Loucy (cell line): ENCODE data around the gene GALNT18.

ENCODE experiments used
- H2AFZ ChIP-seq: fragments of 200-600 bp; sonication (generic); 2 replicates; pipeline ENCODE4 v1.6.0; 2016; ENCODE audit warnings: antibody characterized with exemption, mild to moderate bottlenecking, low read length, moderate library complexity
- H3F3A ChIP-seq: fragments of 200-600 bp; 2 replicates; pipeline ENCODE4 v1.6.0; 2016; ENCODE audit warnings: antibody characterized with exemption, low read depth, mild to moderate bottlenecking
- H3K27me3 ChIP-seq: fragments of 200-600 bp; sonication (generic); 2 replicates; pipeline ENCODE4 v1.6.1; 2014; ENCODE audit warnings: low read length, mild to moderate bottlenecking; ENCODE audit not compliant: insufficient read depth, poor library complexity, severe bottlenecking
- H3K36me3 ChIP-seq: fragments of 200-600 bp; sonication (generic); 2 replicates; pipeline ENCODE4 v1.6.1; 2016; ENCODE audit warnings: low read length; ENCODE audit not compliant: insufficient read depth
- H3K4me1 ChIP-seq: fragments of 200-600 bp; sonication (generic); 2 replicates; pipeline ENCODE4 v1.5.1; 2014; ENCODE audit warnings: low read length, mild to moderate bottlenecking; ENCODE audit not compliant: insufficient read depth, poor library complexity, severe bottlenecking
- H3K4me2 ChIP-seq: fragments of 200-600 bp; sonication (generic); 2 replicates; pipeline ENCODE4 v1.6.0; 2014; ENCODE audit warnings: antibody characterized with exemption, low read length, low read depth, mild to moderate bottlenecking; ENCODE audit not compliant: poor library complexity, severe bottlenecking
- H3K4me3 ChIP-seq: fragments of 200-600 bp; sonication (generic); 2 replicates; pipeline ENCODE4 v1.5.1; 2014; ENCODE audit warnings: low read length, mild to moderate bottlenecking, mixed read lengths; ENCODE audit not compliant: poor library complexity, severe bottlenecking
- H3K79me2 ChIP-seq: fragments of 200-600 bp; sonication (generic); 2 replicates; pipeline ENCODE4 v1.6.1; 2014; ENCODE audit warnings: low read length; ENCODE audit not compliant: insufficient read depth
- H3K9ac ChIP-seq: fragments of 200-600 bp; sonication (generic); 2 replicates; pipeline ENCODE4 v1.6.0; 2014; ENCODE audit warnings: mild to moderate bottlenecking, low read depth, low read length, moderate library complexity; ENCODE audit not compliant: poor library complexity, severe bottlenecking
- H3K9me2 ChIP-seq: fragments of 200-600 bp; sonication (generic); replicated peaks from 2 replicates; pipeline ENCODE4 v1.6.1; 2016; ENCODE audit warnings: low read depth, low read length, mixed read lengths
- H3K9me3 ChIP-seq: fragments of 200-600 bp; sonication (generic); 2 replicates; pipeline ENCODE4 v1.6.1; 2014; ENCODE audit warnings: mild to moderate bottlenecking, antibody characterized with exemption, low read length, low read depth; ENCODE audit not compliant: insufficient read depth
- H4K20me1 ChIP-seq: fragments of 200-600 bp; sonication (generic); 2 replicates; pipeline ENCODE4 v1.6.0; 2014; ENCODE audit warnings: antibody characterized with exemption, low read length, mild to moderate bottlenecking; ENCODE audit not compliant: insufficient read depth, poor library complexity, severe bottlenecking
- EZH2phosphoT487 ChIP-seq: fragments of 200-600 bp; IDR thresholded peaks from 2 replicates; pipeline ENCODE4 v1.6.1; 2018; ENCODE audit warnings: antibody characterized with exemption, mild to moderate bottlenecking, moderate library complexity, borderline replicate concordance
- TF ChIP-seq, protein P1 (sequence below): fragments of 200-600 bp; sonication (generic); conservative IDR thresholded peaks from 2 replicates; pipeline ENCODE4 v1.5.1; 2014; ENCODE audit warnings: mild to moderate bottlenecking, antibody characterized with exemption, low read length

The GALNT18 gene

DNA sequence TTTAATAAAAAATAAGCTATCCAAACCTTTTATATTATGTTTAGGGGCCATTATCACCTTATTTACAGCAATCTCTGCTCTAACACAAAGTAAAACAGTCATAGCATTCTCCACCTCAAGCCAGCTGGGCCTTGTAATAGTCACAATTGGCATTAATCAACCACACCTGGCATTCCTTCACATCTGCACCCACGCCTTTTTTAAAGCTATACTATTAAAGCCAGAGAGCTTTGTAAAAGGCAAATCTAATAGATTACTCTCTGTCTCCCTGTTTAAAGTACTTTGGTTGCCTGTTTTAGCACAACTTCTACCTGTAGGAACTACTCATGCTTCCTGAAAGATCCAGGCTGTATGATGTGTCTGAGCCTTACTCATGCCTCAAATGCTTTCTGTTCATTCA is 381.8 kb downstream of the GALNT18 start:
- no peaks in the 10 kb centered on the region for H3F3A ChIP-seq
- H3K9me2 ChIP-seq = no peaks in the 10 kb centered on the region
- no peak overlapping the region for H3K4me3 ChIP-seq
- no peak overlapping the region for H3K9ac ChIP-seq
- H3K4me2 ChIP-seq = no peak overlapping the region
- H3K79me2 ChIP-seq = no peaks in the 10 kb centered on the region
- H3K4me1 ChIP-seq = no peaks in the 10 kb centered on the region
- H3K9me3 ChIP-seq = no peaks in the 10 kb centered on the region
- no peaks in the 10 kb centered on the region for H4K20me1 ChIP-seq
- no peaks in the 10 kb centered on the region for H3K27me3 ChIP-seq
- H2AFZ ChIP-seq = no peak overlapping the region
- H3K36me3 ChIP-seq = no peaks in the 10 kb centered on the region
- no peak for TF ChIP-seq EZH2phosphoT487
- TF ChIP-seq, protein P1, sequence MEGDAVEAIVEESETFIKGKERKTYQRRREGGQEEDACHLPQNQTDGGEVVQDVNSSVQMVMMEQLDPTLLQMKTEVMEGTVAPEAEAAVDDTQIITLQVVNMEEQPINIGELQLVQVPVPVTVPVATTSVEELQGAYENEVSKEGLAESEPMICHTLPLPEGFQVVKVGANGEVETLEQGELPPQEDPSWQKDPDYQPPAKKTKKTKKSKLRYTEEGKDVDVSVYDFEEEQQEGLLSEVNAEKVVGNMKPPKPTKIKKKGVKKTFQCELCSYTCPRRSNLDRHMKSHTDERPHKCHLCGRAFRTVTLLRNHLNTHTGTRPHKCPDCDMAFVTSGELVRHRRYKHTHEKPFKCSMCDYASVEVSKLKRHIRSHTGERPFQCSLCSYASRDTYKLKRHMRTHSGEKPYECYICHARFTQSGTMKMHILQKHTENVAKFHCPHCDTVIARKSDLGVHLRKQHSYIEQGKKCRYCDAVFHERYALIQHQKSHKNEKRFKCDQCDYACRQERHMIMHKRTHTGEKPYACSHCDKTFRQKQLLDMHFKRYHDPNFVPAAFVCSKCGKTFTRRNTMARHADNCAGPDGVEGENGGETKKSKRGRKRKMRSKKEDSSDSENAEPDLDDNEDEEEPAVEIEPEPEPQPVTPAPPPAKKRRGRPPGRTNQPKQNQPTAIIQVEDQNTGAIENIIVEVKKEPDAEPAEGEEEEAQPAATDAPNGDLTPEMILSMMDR = no peak

GRCh38 chr11:11237070-11237832 is 384.6 kb downstream of the GALNT18 start:
- H3K4me1 ChIP-seq = no peaks in the 10 kb centered on the region
- H3F3A ChIP-seq = no peaks in the 10 kb centered on the region
- no peak overlapping the region for H3K4me2 ChIP-seq
- H3K9ac ChIP-seq = no peak overlapping the region
- no peaks in the 10 kb centered on the region for H3K9me3 ChIP-seq
- no peaks in the 10 kb centered on the region for H3K27me3 ChIP-seq
- H3K36me3 ChIP-seq = no peaks in the 10 kb centered on the region
- TF ChIP-seq EZH2phosphoT487 = no peak
- TF ChIP-seq, protein P1 = no peak
- no peaks in the 10 kb centered on the region for H4K20me1 ChIP-seq
- H3K79me2 ChIP-seq = no peaks in the 10 kb centered on the region
- H3K9me2 ChIP-seq = no peaks in the 10 kb centered on the region
- H2AFZ ChIP-seq = no peak overlapping the region
- no peak overlapping the region for H3K4me3 ChIP-seq

DNA sequence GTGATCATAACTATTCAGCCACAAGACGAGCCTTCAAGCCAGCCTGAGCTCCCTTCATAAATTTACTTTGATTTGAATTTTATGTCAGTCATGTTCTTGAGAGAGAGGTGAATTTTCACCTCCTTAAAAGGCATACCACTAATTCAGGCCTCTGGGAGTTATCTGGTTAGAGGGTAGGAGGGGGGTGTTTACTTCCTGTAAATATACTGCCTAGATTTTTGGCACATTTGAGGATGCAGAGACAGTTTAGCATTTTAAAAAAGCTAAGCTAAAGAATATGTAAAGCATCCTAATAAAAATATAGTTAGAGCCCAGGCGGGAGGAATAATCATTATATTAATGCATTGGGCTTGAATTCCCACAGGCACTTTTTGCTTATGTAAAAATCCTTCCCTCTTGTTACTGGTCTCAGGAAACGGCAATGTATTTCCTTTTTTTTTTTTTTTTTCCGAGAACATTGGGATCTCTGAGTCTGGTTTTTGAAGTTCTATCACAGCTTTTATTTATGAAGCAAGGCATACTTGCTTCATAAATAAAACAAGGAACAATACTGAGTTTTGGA is 385.2 kb downstream of the GALNT18 start:
- Histone ChIP-seq H3K9ac (no peak overlapping the region), H3K4me1 (no peaks in the 10 kb centered on the region), H3F3A (no peaks in the 10 kb centered on the region), H3K27me3 (no peaks in the 10 kb centered on the region), H3K9me2 (no peaks in the 10 kb centered on the region), H3K79me2 (no peaks in the 10 kb centered on the region), H4K20me1 (no peaks in the 10 kb centered on the region), H3K36me3 (no peaks in the 10 kb centered on the region), H3K4me2 (no peak overlapping the region), H3K4me3 (no peak overlapping the region), H2AFZ (no peak overlapping the region), H3K9me3 (no peaks in the 10 kb centered on the region)
- TF ChIP-seq, protein P1 = no peak
- TF ChIP-seq EZH2phosphoT487 = no peak
